H1 (cell line): Measurements from ENCODE around the gene GPRIN3. TPM values are rescaled to one million over a fixed set of nuclear protein-coding genes. Genes with fewer than 3 reads are reported as not detected.

Experiments used
- BCL11A ChIP-seq, 2 experiments: IDR thresholded peaks; one replicate each; pipeline ENCODE4 v1.6.1; 2011; ENCODE audit warnings: low read depth in 2 of 2, low read length in 2 of 2, mild to moderate bottlenecking in 2 of 2
- EP300 ChIP-seq, 2 experiments: IDR thresholded peaks; 1 replicate in 1 of 2; 2 replicates in 1 of 2; pipeline ENCODE4 v1.6.1; 2011 to 2012; ENCODE audit warnings: low read depth in 2 of 2, low read length in 2 of 2, mild to moderate bottlenecking in 2 of 2, borderline replicate concordance in 1 of 2, inconsistent platforms in 1 of 2, moderate library complexity in 1 of 2
- MAFK ChIP-seq: IDR thresholded peaks from 2 replicates; pipeline ENCODE4 v1.6.1; 2012; ENCODE audit warnings: low read depth, mild to moderate bottlenecking, improper control_type of control experiment, low read length
- POLR2AphosphoS5 ChIP-seq: IDR thresholded peaks from 2 replicates; pipeline ENCODE4 v1.6.1; 2011; ENCODE audit warnings: low read depth, low read length
- SP2 ChIP-seq: IDR thresholded peaks from 2 replicates; pipeline ENCODE4 v1.6.1; 2012; ENCODE audit warnings: mild to moderate bottlenecking, low read length, inconsistent platforms
- SUZ12 ChIP-seq: fragments of 200-600 bp; sonication (generic); IDR thresholded peaks from 2 replicates; pipeline ENCODE4 v1.6.1; 2012; ENCODE audit warnings: mild to moderate bottlenecking, inconsistent platforms, low read length, moderate library complexity, mixed read lengths
- TEAD4 ChIP-seq: IDR thresholded peaks from 2 replicates; pipeline ENCODE4 v1.6.1; 2012; ENCODE audit warnings: low read depth, low read length, inconsistent platforms, mixed read lengths
- polyA plus RNA-seq, 7 experiments: library from polyadenylated mRNA; depleted of rRNA in 3 of 7; stranded (reverse) in 5 of 7; unstranded in 2 of 7; fragments of >200 nt in 5 of 7; fragments of 200-250 nt in 2 of 7; gene quantifications; 1 replicate in 5 of 7; 2 replicates in 1 of 7; 4 replicates in 1 of 7; pipeline versions ENCODE4 v1.2.1 to v1.2.3, GENCODE V29; 2011 to 2013; ENCODE audit warnings: missing spikeins in 2 of 7, mixed read lengths in 2 of 7
- total RNA-seq: library from RNA; stranded (reverse); fragmentation: NEBNext Ultra II Directional; extraction: Animal tissue kit (Norgen Biotek cat#: 25700); gene quantifications from 2 replicates; pipeline ENCODE4 v1.2.1, GENCODE V29; 2021
- TF ChIP-seq, protein P1 (sequence below): IDR thresholded peaks from 2 replicates; pipeline ENCODE4 v1.6.1; 2012; ENCODE audit warnings: inconsistent platforms

Gene GPRIN3
- total and polyA plus RNA-seq, 2 of the 8 experiments (the other 6 are each of a cell fraction or from before 2014, with no cell fraction given) = 0.17 to 1.4 TPM

DNA sequence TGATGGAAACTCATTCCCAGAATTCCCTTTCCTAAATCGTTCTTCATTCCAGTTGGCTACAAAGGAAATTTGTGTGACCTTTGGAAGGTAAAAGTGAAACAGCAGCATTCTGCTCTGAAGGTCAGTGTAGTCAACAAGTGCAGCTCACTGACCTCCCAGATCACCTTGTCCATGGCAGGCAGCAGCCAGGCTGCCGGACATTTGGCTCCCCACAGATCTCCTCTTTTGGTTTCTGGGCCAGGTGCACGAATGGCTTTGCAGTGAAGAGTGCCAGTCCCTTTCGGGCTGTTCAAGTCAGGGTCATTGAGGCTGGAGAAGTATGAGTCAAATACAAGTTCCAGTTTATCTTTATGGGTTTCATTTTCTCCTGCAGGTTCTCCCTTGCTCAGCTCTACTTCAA, 14.3 kb downstream of the GPRIN3 start (continued):
- TF ChIP-seq, protein P1, sequence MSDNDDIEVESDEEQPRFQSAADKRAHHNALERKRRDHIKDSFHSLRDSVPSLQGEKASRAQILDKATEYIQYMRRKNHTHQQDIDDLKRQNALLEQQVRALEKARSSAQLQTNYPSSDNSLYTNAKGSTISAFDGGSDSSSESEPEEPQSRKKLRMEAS = no peak
- no peak for TF ChIP-seq POLR2AphosphoS5
- TF ChIP-seq SP2 = no peak
- TF ChIP-seq SUZ12 = no peak
- TF ChIP-seq EP300 (IDR thresholded peaks at IDR 0.05; ENCODE audit: borderline replicate concordance in 1 of 2, low read depth in 2 of 2, low read length in 2 of 2) = no peak
- no peak for TF ChIP-seq TEAD4
- no peak for TF ChIP-seq MAFK
- TF ChIP-seq BCL11A (IDR thresholded peaks at IDR 0.05; ENCODE audit: low read depth in 2 of 2, low read length in 2 of 2) = no peak
- TF ChIP-seq, all 59 proteins: peak for 0
